ENCODE measurements around the gene KCNE1. TPM values are rescaled to one million over a fixed set of nuclear protein-coding genes. Genes with fewer than 3 reads are reported as not detected.

KCNE1 gene
- total and polyA plus RNA-seq, 4 donors = 0.23 to 6.0 (median 0.81) TPM

GRCh38 chr21:34543017-34543416 lies 31.0 kb upstream of the KCNE1 start:
- no peak for TF ChIP-seq REST (IDR thresholded peaks at IDR 0.05)
- DNase-seq (ENCODE audit: low spot score) = no peak
- Histone ChIP-seq H3K4me1 (ENCODE audit: control insufficient read depth in 4 of 4, insufficient read depth in 4 of 4, low read length in 3 of 4) (peaks cover 4 to 20% (median 17%) of the 10 kb centered on the region in 4 donors), H3K36me3 (ENCODE audit: control insufficient read depth in 4 of 4, insufficient read depth in 3 of 4, low read depth in 1 of 4, low read length in 3 of 4) (no peaks in the 10 kb centered on the region), H3K27me3 (ENCODE audit: control insufficient read depth in 4 of 4, insufficient read depth in 4 of 4, low read length in 3 of 4) (no peaks in the 10 kb centered on the region), H3K4me3 (ENCODE audit: low read depth in 1 of 3, low read length in 3 of 3) (no peak overlapping the region), H3K9ac (ENCODE audit: low read depth in 1 of 2, low read length in 2 of 2) (no peak overlapping the region), H3K9me3 (ENCODE audit: control insufficient read depth in 4 of 4, low read length in 3 of 4) (no peaks in the 10 kb centered on the region), H3K27ac (ENCODE audit: low read depth in 1 of 2, low read length in 2 of 2) (no peak overlapping the region)
- 74% methylated on average over 3 of the region's 3 CpGs for WGBS

- no peaks in the 10 kb centered on the region for H3K36me3 ChIP-seq (ENCODE audit: control insufficient read depth in 4 of 4, insufficient read depth in 3 of 4, low read depth in 1 of 4, low read length in 3 of 4)
- no peaks in the 10 kb centered on the region for H3K9me3 ChIP-seq (ENCODE audit: control insufficient read depth in 4 of 4, low read length in 3 of 4)
- 94% methylated on average over 5 of the region's 5 CpGs for WGBS
- no peak overlapping the region for H3K4me3 ChIP-seq (ENCODE audit: low read depth in 1 of 3, low read length in 3 of 3)
- H3K4me1 ChIP-seq (ENCODE audit: control insufficient read depth in 4 of 4, insufficient read depth in 4 of 4, low read length in 3 of 4) = peaks cover 3 to 13% (median 9%) of the 10 kb centered on the region in 4 donors
- no peaks in the 10 kb centered on the region for H3K27me3 ChIP-seq (ENCODE audit: control insufficient read depth in 4 of 4, insufficient read depth in 4 of 4, low read length in 3 of 4)
- no peak overlapping the region for H3K9ac ChIP-seq (ENCODE audit: low read depth in 1 of 2, low read length in 2 of 2)
- no peak overlapping the region for H3K27ac ChIP-seq (ENCODE audit: low read depth in 1 of 2, low read length in 2 of 2)
- no peak for DNase-seq (ENCODE audit: low spot score)
- TF ChIP-seq REST (IDR thresholded peaks at IDR 0.05) (no peak), RAD21 (IDR thresholded peaks at IDR 0.05) (no peak), TAF1 (conservative IDR thresholded peaks at IDR 0.05) (no peak), NR2F2 (IDR thresholded peaks at IDR 0.05) (no peak), SP1 (IDR thresholded peaks at IDR 0.05) (no peak), MAX (IDR thresholded peaks at IDR 0.05) (no peak)
Measured at GRCh38 chr21:34540206-34540605, 28.2 kb upstream of the KCNE1 start.

- no peaks in the 10 kb centered on the region for H3K9me3 ChIP-seq (ENCODE audit: control insufficient read depth in 4 of 4, low read length in 3 of 4)
- DNase-seq (ENCODE audit: low spot score) = no peak
- no peak for TF ChIP-seq SP1 (IDR thresholded peaks at IDR 0.05)
- no peak for TF ChIP-seq HNF4G (IDR thresholded peaks at IDR 0.05)
- no peak for TF ChIP-seq TAF1 (conservative IDR thresholded peaks at IDR 0.05)
- TF ChIP-seq NR2F2 (IDR thresholded peaks at IDR 0.05) = no peak
- no peak for TF ChIP-seq YY1 (IDR thresholded peaks at IDR 0.05)
- TF ChIP-seq FOXA1 (IDR thresholded peaks at IDR 0.05) = no peak
- no peak for TF ChIP-seq RAD21 (IDR thresholded peaks at IDR 0.05)
- TF ChIP-seq RXRA (IDR thresholded peaks at IDR 0.05) = no peak
- no peak for TF ChIP-seq REST (IDR thresholded peaks at IDR 0.05)
- TF ChIP-seq CTCF (IDR thresholded peaks at IDR 0.05; ENCODE audit: low read depth, low read length, missing input control) = no peak
- H3K9ac ChIP-seq (ENCODE audit: low read depth in 1 of 2, low read length in 2 of 2) = no peak overlapping the region
- no peaks in the 10 kb centered on the region for H3K36me3 ChIP-seq (ENCODE audit: control insufficient read depth in 4 of 4, insufficient read depth in 3 of 4, low read depth in 1 of 4, low read length in 3 of 4)
- 76% methylated on average over 3 of the region's 3 CpGs for WGBS
- no peak overlapping the region for H3K27ac ChIP-seq (ENCODE audit: low read depth in 1 of 2, low read length in 2 of 2)
- H3K4me3 ChIP-seq (ENCODE audit: low read depth in 1 of 3, low read length in 3 of 3) = no peak overlapping the region
- no peaks in the 10 kb centered on the region for H3K4me1 ChIP-seq (ENCODE audit: control insufficient read depth in 4 of 4, insufficient read depth in 4 of 4, low read length in 3 of 4)
- no peaks in the 10 kb centered on the region for H3K27me3 ChIP-seq (ENCODE audit: control insufficient read depth in 4 of 4, insufficient read depth in 4 of 4, low read length in 3 of 4)
Measured at GRCh38 chr21:34537838-34538237, 25.8 kb upstream of the KCNE1 start.

Measured in liver (tissue), 9 donors.